ENCODE results near the gene TNP2. TPM values are rescaled to one million over a fixed set of nuclear protein-coding genes. Genes with fewer than 3 reads are reported as not detected.

Gene TNP2
- total and polyA plus RNA-seq, 8 donors: not detected

GRCh38 chr16:11253009-11253994, 15.8 kb downstream of the TNP2 start:
- 79 to 84% methylated on average over 5 of the region's 5 CpGs for WGBS, 2 donors
- no peak for TF ChIP-seq CTCF (IDR thresholded peaks at IDR 0.05)
- no peak for ATAC-seq
- no peaks in the 10 kb centered on the region for H3K27me3 ChIP-seq
- H3K4me3 ChIP-seq: peak overlapping the region in 1 of 4 donors; percentile 72
- H3K4me1 ChIP-seq: peaks cover 0 to 9% (median 0%) of the 10 kb centered on the region in 3 donors
- H3K27ac ChIP-seq: no peak overlapping the region
- FAIRE-seq: no peak
- no peaks in the 10 kb centered on the region for H3K9me3 ChIP-seq
- DNase-seq: no peak
- no peaks in the 10 kb centered on the region for H3K36me3 ChIP-seq
- intact Hi-C loops (cut with DNase I): loop anchor here in 1 of 3 donors (5.0 kb wide), 1 partner anchor 286 kb away; no protein-coding TSS in a partner anchor

- H3K4me3 ChIP-seq: no peak overlapping the region
- FAIRE-seq (no peak), ATAC-seq (no peak), DNase-seq (no peak)
- no peaks in the 10 kb centered on the region for H3K36me3 ChIP-seq
- peaks cover 0 to 7% (median 0%) of the 10 kb centered on the region in 3 donors for H3K4me1 ChIP-seq
- H3K9me3 ChIP-seq: no peaks in the 10 kb centered on the region
- H3K27ac ChIP-seq: no peak overlapping the region
- 85 to 87% methylated on average over 8 of the region's 8 CpGs for WGBS, 2 donors
- intact Hi-C loops (cut with DNase I): loop anchor here in 1 of 3 donors (5.0 kb wide), 1 partner anchor 285 kb away; no protein-coding TSS in a partner anchor
- H3K27me3 ChIP-seq: no peaks in the 10 kb centered on the region
- TF ChIP-seq CTCF (IDR thresholded peaks at IDR 0.05): no peak
Measured at GRCh38 chr16:11252482-11252931, 16.6 kb downstream of the TNP2 start.

GRCh38 chr16:11251525-11252481, 17.3 kb downstream of the TNP2 start:
- DNase-seq: no peak
- H3K27ac ChIP-seq: no peak overlapping the region
- no peak for ATAC-seq
- peaks cover 0 to under 1% (median 0%) of the 10 kb centered on the region in 3 donors for H3K4me1 ChIP-seq
- no peaks in the 10 kb centered on the region for H3K9me3 ChIP-seq
- no peak for TF ChIP-seq CTCF (IDR thresholded peaks at IDR 0.05)
- H3K36me3 ChIP-seq: no peaks in the 10 kb centered on the region
- intact Hi-C loops (cut with DNase I): loop anchor here in 1 of 3 donors (5.0 kb wide), 1 partner anchor 285 kb away; no protein-coding TSS in a partner anchor
- H3K4me3 ChIP-seq: no peak overlapping the region
- H3K27me3 ChIP-seq: no peaks in the 10 kb centered on the region
- FAIRE-seq: no peak
- 80 to 82% methylated on average over 18 of the region's 18 CpGs for WGBS, 2 donors

- TF ChIP-seq CTCF (IDR thresholded peaks at IDR 0.05): no peak
- Histone ChIP-seq H3K4me3 (no peak overlapping the region), H3K36me3 (no peaks in the 10 kb centered on the region), H3K9me3 (no peaks in the 10 kb centered on the region), H3K27me3 (no peaks in the 10 kb centered on the region), H3K27ac (no peak overlapping the region), H3K4me1 (no peaks in the 10 kb centered on the region)
- intact Hi-C loops (cut with DNase I): loop anchor here in 1 of 3 donors (5.0 kb wide), 1 partner anchor 284 kb away; no protein-coding TSS in a partner anchor
- DNase-seq (no peak), ATAC-seq (no peak), FAIRE-seq (no peak)
- WGBS, 2 donors: 90 to 92% methylated on average over 10 of the region's 10 CpGs
Measured at GRCh38 chr16:11250786-11251524, 18.2 kb downstream of the TNP2 start.
